ENCODE results near the gene ATP1A3.

GRCh38 chr19:41971363-41971762 is 22.7 kb downstream of the ATP1A3 start:
- no peak for TF ChIP-seq POLR2A (IDR thresholded peaks at IDR 0.05)
- no peak for TF ChIP-seq CTCF (IDR thresholded peaks at IDR 0.05)

Data from Peyer's patch (tissue), 4 donors.